Measurements from ENCODE around the gene C16orf78. TPM values are rescaled to one million over a fixed set of nuclear protein-coding genes. Genes with fewer than 3 reads are reported as not detected.

The C16orf78 gene
- total RNA-seq, 2 experiments from 2014 or later, result not detected

GRCh38 chr16:49427771-49428170 is 54.2 kb downstream of the C16orf78 start:
- Mint-ChIP-seq H3K9me3 (peaks cover 9% of the 10 kb centered on the region), H3K27ac (no peak overlapping the region), H3K4me3 (no peak overlapping the region), H3K36me3 (ENCODE audit: low read depth) (no peaks in the 10 kb centered on the region), H3K4me1 (ENCODE audit: low read depth) (no peaks in the 10 kb centered on the region), H3K27me3 (no peaks in the 10 kb centered on the region)
- ChIA-PET CTCF (no interaction called here), POLR2A (no interaction called here)
- intact Hi-C loops (cut with micrococcal nuclease), result no loop called here
- DNase-seq (no peak), ATAC-seq (no peak)
- TF ChIP-seq CTCF (IDR thresholded peaks at IDR 0.05), result no peak

GRCh38 chr16:49428808-49429207 is 55.2 kb downstream of the C16orf78 start:
- TF ChIP-seq CTCF (IDR thresholded peaks at IDR 0.05), result no peak
- no peak overlapping the region for H3K27ac Mint-ChIP-seq
- no peaks in the 10 kb centered on the region for H3K4me1 Mint-ChIP-seq (ENCODE audit: low read depth)
- intact Hi-C loops (cut with micrococcal nuclease), result no loop called here
- POLR2A ChIA-PET, result no interaction called here
- H3K4me3 Mint-ChIP-seq, result no peak overlapping the region
- peaks cover 9% of the 10 kb centered on the region for H3K9me3 Mint-ChIP-seq
- no peak for ATAC-seq
- no peak for DNase-seq
- CTCF ChIA-PET, result interaction anchor here (0.9 to 1.3 kb wide), 2 partner anchors 21 to 164 kb away, joined by 3 read pairs; no protein-coding TSS in a partner anchor
- no peaks in the 10 kb centered on the region for H3K27me3 Mint-ChIP-seq
- no peaks in the 10 kb centered on the region for H3K36me3 Mint-ChIP-seq (ENCODE audit: low read depth)

- intact Hi-C loops (cut with micrococcal nuclease), result no loop called here
- Mint-ChIP-seq H3K27me3 (no peaks in the 10 kb centered on the region), H3K4me3 (no peak overlapping the region), H3K4me1 (ENCODE audit: low read depth) (no peaks in the 10 kb centered on the region), H3K9me3 (peaks cover 9% of the 10 kb centered on the region), H3K27ac (no peak overlapping the region), H3K36me3 (ENCODE audit: low read depth) (no peaks in the 10 kb centered on the region)
- ChIA-PET CTCF (no interaction called here), POLR2A (no interaction called here)
- DNase-seq (no peak), ATAC-seq (no peak)
- TF ChIP-seq CTCF (IDR thresholded peaks at IDR 0.05), result no peak
Observed at GRCh38 chr16:49431040-49431439, 57.4 kb downstream of the C16orf78 start.

GRCh38 chr16:49431591-49432290 is 58.1 kb downstream of the C16orf78 start:
- Mint-ChIP-seq H3K4me1 (ENCODE audit: low read depth) (no peaks in the 10 kb centered on the region), H3K27me3 (no peaks in the 10 kb centered on the region), H3K9me3 (peaks cover 9% of the 10 kb centered on the region), H3K36me3 (ENCODE audit: low read depth) (no peaks in the 10 kb centered on the region), H3K27ac (no peak overlapping the region), H3K4me3 (no peak overlapping the region)
- ATAC-seq, result no peak
- no peak for TF ChIP-seq CTCF (IDR thresholded peaks at IDR 0.05)
- no peak for DNase-seq
- ChIA-PET CTCF (no interaction called here), POLR2A (no interaction called here)
- intact Hi-C loops (cut with micrococcal nuclease), result no loop called here

- DNase-seq, result no peak
- no peak for TF ChIP-seq CTCF (IDR thresholded peaks at IDR 0.05)
- ChIA-PET POLR2A (no interaction called here), CTCF (no interaction called here)
- Mint-ChIP-seq H3K27ac (no peak overlapping the region), H3K27me3 (no peaks in the 10 kb centered on the region), H3K9me3 (no peaks in the 10 kb centered on the region), H3K36me3 (ENCODE audit: low read depth) (no peaks in the 10 kb centered on the region), H3K4me3 (no peak overlapping the region), H3K4me1 (ENCODE audit: low read depth) (no peaks in the 10 kb centered on the region)
- intact Hi-C loops (cut with micrococcal nuclease), result no loop called here
- no peak for ATAC-seq
Observed at GRCh38 chr16:49434733-49435132, 61.1 kb downstream of the C16orf78 start.

Measured in activated CD8-positive, alpha-beta T cell treated with anti-CD3 and anti-CD28 coated beads for 36 hours (primary cell).